Dendritic cell treated with granulocyte-macrophage colony-stimulating factor and Interleukin-4, amounts not matched to agents 40 ng/mL and 50 ng/mL, for 4 days (primary cell): Measurements from ENCODE around the gene FZD8.

Experiments
- H3K27ac Mint-ChIP-seq: one replicate; pipeline ENCODE4 v1.8.0; 2022; ENCODE audit warnings: mild to moderate bottlenecking, mixed read lengths
- H3K27me3 Mint-ChIP-seq: one replicate; pipeline ENCODE4 v1.8.0; 2022; ENCODE audit warnings: mild to moderate bottlenecking, mixed read lengths
- H3K36me3 Mint-ChIP-seq: one replicate; pipeline ENCODE4 v1.8.0; 2022; ENCODE audit warnings: low read depth, mixed read lengths
- H3K4me1 Mint-ChIP-seq: one replicate; pipeline ENCODE4 v1.8.0; 2022; ENCODE audit warnings: low read depth, mixed read lengths
- H3K4me3 Mint-ChIP-seq: one replicate; pipeline ENCODE4 v1.8.0; 2022; ENCODE audit warnings: mild to moderate bottlenecking, moderate library complexity, mixed read lengths
- H3K9me3 Mint-ChIP-seq: one replicate; pipeline ENCODE4 v1.8.0; 2022; ENCODE audit warnings: mixed read lengths
- intact Hi-C: fragments of 100-400 bp; cut with micrococcal nuclease; formaldehyde crosslinking; loops from one replicate; pipeline ENCODE4 v1.15.0; 2022

FZD8 gene

DNA sequence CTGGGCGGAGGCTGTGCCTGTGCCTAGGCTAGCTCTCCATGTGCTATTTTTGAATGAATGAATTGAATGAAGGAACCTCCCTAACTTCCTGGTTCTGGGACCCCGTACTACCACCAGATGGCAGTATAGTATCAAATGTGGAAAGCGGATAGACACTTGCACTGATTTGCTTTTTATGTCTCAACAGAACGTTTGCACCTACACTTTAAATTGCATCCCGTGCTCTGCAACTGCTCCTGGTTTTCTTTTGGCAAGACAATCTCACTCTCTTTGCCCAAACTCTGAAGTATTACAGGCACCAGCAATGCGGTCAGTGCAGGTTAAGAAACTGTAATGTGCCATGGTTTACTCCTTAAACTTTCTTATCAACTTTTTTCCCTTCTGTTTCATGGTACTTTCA is 6.5 kb downstream of the FZD8 start:
- Mint-ChIP-seq H3K27ac (no peak overlapping the region), H3K4me1 (peaks cover 12% of the 10 kb centered on the region), H3K4me3 (no peak overlapping the region), H3K36me3 (no peaks in the 10 kb centered on the region), H3K9me3 (no peaks in the 10 kb centered on the region), H3K27me3 (peaks cover 44% of the 10 kb centered on the region)
- intact Hi-C loops, result loop anchor here (5.0 kb wide), 3 partner anchors 1142 to 1862 kb away; no protein-coding TSS in a partner anchor

DNA sequence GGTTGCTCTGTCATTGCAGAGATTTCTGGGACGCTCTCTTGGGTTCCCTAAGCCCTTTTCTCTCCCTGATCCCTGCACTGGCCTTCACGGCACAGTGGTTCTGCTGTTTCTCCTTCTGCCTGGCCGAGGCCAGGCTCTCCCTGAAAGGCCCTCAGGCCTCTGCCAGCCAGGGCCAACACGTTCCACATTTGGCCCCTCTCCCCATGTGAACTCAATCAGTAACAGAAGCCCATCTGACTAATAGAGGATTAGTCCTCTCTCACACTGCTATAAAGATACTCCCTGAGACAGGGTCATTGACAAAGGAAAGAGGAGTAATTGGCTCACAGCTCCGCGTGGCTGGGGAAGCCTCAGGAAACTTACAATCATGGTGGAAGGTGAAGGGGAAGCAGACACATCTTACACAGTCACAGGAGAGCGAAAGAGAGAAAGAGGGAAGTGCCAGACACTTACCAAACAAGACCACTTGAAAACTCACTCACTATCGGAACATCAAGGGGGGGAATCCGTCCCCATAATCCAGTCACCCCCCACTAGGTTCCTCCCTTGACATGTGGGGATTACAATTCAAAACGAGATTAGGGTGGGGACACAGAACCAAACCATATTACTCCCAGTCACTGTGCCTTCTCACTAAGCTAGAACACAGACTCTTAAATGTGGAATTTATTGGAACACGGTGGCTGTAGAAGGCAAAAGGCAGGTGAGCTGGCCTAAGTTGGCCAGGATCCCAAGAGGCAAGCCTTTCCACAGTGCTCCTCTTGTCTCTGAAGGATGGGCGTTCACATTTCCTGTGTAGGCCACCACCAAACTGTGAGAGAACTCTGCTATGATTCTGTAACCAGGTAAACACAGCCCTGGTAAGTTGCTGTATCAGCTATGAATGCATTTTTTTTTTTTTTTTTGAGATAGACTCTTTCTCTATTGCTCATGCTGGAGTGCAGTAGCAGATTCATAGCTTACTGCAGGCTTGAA is 8.8 kb downstream of the FZD8 start:
- H3K9me3 Mint-ChIP-seq, result no peaks in the 10 kb centered on the region
- peaks cover 29% of the 10 kb centered on the region for H3K27me3 Mint-ChIP-seq
- intact Hi-C loops, result no loop called here
- no peaks in the 10 kb centered on the region for H3K4me1 Mint-ChIP-seq
- no peak overlapping the region for H3K4me3 Mint-ChIP-seq
- H3K27ac Mint-ChIP-seq, result no peak overlapping the region
- no peaks in the 10 kb centered on the region for H3K36me3 Mint-ChIP-seq

DNA sequence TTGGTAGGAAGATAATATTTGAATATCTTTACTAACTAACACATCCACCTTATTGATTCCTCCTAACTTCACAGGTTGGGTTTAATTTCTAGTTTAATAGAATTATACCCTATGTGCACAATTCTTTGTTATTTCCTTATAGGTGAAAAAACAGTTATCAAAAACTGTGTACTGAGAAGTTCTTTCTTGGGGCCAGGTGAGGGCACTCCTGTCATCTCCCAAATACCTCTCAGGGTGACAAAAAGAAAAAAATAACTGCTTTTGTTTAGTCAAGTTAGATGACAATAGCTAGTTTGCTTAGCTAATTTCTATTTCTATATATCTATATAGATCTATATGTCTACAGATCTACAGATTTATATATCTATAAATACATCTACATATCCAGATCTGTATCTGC is 10.1 kb downstream of the FZD8 start:
- no peaks in the 10 kb centered on the region for H3K9me3 Mint-ChIP-seq
- no peak overlapping the region for H3K27ac Mint-ChIP-seq
- H3K4me1 Mint-ChIP-seq, result no peaks in the 10 kb centered on the region
- H3K4me3 Mint-ChIP-seq, result no peak overlapping the region
- intact Hi-C loops, result no loop called here
- no peaks in the 10 kb centered on the region for H3K36me3 Mint-ChIP-seq
- peaks cover 17% of the 10 kb centered on the region for H3K27me3 Mint-ChIP-seq

DNA sequence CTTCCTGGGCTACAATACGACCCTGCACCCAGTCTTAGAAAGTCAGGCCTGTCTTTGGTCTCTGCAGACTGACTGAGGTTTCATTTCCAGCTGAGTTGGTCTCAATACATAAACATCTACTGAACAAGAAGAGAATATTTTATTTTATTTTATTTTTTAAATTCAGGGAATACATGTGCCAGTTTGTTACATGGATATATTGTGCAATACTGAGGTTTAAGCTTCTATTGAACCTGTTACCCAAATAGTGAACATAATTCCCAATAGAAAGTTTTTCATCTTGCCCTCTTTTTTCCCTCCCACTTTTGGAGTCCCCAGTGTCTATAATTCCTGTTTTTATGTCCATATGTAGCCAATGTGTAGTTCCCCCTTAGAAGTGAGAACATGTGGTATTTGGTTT is 10.7 kb downstream of the FZD8 start:
- intact Hi-C loops, result no loop called here
- no peak overlapping the region for H3K27ac Mint-ChIP-seq
- no peaks in the 10 kb centered on the region for H3K36me3 Mint-ChIP-seq
- H3K4me1 Mint-ChIP-seq, result no peaks in the 10 kb centered on the region
- no peaks in the 10 kb centered on the region for H3K9me3 Mint-ChIP-seq
- H3K27me3 Mint-ChIP-seq, result peaks cover 11% of the 10 kb centered on the region
- H3K4me3 Mint-ChIP-seq, result no peak overlapping the region

DNA sequence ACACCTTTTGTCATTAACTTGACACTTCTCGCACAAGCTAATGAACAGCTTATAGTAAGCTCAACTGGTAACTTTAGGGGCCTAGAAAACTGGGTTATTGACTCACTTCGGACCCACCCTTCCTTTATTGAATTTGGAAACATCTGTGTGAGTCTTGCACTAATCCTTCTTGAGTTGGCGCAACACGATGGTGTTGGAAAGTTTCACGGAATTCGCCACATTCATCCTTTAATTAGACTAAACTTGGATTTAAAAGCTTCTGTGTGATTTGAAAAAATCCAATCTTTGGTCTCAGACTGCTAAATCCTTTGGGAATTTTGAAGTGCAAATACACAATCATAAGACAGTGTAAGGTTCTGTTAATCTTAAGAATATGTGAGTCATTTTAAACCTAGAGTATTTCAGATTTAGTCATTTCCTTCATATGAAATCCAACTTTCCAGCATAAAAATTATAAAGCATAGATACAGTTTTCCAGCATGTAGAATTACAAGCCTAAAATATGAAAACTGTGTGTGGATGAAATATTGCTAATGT is 15.1 kb downstream of the FZD8 start:
- no peaks in the 10 kb centered on the region for H3K4me1 Mint-ChIP-seq
- H3K27me3 Mint-ChIP-seq, result no peaks in the 10 kb centered on the region
- H3K27ac Mint-ChIP-seq, result no peak overlapping the region
- H3K9me3 Mint-ChIP-seq, result no peaks in the 10 kb centered on the region
- no peak overlapping the region for H3K4me3 Mint-ChIP-seq
- intact Hi-C loops, result no loop called here
- H3K36me3 Mint-ChIP-seq, result no peaks in the 10 kb centered on the region

DNA sequence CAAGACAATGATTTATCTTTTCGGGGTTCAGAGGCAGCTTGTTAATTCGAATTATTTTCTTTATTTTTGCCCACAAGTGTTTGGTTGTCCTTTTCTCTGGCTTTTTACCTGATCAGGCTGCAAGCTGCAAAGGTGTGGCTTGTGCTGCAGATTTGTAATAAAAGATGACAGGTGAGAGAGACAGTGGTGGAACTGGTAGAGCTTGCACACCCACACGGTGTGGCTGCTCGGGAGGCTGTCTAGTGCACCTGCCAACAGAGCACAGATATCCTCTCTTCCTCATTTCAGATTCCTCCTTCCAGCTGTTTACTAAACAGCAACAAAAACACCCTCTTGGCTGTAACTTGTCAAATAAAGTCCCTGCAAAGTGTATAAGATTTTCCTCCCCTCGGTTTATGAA is 27.8 kb downstream of the FZD8 start:
- H3K4me3 Mint-ChIP-seq, result no peak overlapping the region
- intact Hi-C loops, result no loop called here
- no peak overlapping the region for H3K27ac Mint-ChIP-seq
- no peaks in the 10 kb centered on the region for H3K9me3 Mint-ChIP-seq
- H3K36me3 Mint-ChIP-seq, result no peaks in the 10 kb centered on the region
- H3K4me1 Mint-ChIP-seq, result no peaks in the 10 kb centered on the region
- H3K27me3 Mint-ChIP-seq, result peaks cover 27% of the 10 kb centered on the region

DNA sequence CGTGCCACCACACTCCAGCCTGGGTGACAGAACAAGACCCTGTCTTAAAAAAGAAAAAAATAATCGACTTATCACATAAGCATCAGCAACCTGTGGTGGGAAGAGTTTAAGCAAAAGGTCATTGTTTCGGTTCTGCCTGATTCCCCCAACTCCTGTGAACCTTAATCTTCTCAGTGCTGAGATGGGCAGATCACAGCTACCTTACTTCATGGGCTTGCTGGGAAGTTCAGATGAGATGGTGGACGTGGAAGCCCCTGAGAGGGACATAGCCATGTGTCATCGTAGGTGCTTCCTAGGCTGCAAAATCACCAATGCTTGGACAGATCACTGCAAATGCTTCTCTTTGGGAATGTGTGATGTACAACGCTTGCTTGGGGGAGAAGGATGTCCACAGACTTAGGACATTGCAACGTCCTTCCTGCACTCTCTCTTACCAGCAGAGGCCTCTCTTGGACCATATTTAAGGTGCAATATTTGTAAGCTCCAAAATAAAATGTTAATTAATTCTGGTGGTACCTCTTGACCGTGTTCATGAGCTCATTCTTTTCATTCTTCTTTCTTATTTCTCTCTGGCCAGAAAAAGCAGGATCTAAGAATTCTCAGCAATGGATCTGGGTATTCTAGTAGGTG is 28.4 kb downstream of the FZD8 start:
- H3K4me1 Mint-ChIP-seq, result no peaks in the 10 kb centered on the region
- H3K4me3 Mint-ChIP-seq, result no peak overlapping the region
- intact Hi-C loops, result no loop called here
- peaks cover 31% of the 10 kb centered on the region for H3K27me3 Mint-ChIP-seq
- no peaks in the 10 kb centered on the region for H3K36me3 Mint-ChIP-seq
- no peaks in the 10 kb centered on the region for H3K9me3 Mint-ChIP-seq
- H3K27ac Mint-ChIP-seq, result no peak overlapping the region

DNA sequence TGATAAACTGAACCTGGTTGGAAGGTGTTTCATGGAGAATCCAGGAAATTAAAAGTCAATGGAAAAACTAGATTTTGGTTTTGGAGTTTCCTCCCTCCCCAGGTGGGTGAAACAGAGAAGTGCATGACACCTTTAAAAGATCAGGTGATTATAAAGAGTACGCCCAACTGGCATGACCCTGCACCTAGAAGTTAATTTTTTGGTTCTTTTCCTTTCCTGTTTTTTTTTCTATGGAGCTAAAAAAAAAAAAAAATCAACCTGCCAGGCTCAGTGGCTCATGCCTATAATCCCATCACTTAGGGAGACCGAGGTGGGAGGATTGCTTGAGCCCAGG is 29.0 kb downstream of the FZD8 start:
- H3K36me3 Mint-ChIP-seq, result no peaks in the 10 kb centered on the region
- no peak overlapping the region for H3K27ac Mint-ChIP-seq
- H3K4me3 Mint-ChIP-seq, result no peak overlapping the region
- intact Hi-C loops, result no loop called here
- H3K4me1 Mint-ChIP-seq, result peaks cover under 1% of the 10 kb centered on the region
- H3K9me3 Mint-ChIP-seq, result no peaks in the 10 kb centered on the region
- peaks cover 36% of the 10 kb centered on the region for H3K27me3 Mint-ChIP-seq

DNA sequence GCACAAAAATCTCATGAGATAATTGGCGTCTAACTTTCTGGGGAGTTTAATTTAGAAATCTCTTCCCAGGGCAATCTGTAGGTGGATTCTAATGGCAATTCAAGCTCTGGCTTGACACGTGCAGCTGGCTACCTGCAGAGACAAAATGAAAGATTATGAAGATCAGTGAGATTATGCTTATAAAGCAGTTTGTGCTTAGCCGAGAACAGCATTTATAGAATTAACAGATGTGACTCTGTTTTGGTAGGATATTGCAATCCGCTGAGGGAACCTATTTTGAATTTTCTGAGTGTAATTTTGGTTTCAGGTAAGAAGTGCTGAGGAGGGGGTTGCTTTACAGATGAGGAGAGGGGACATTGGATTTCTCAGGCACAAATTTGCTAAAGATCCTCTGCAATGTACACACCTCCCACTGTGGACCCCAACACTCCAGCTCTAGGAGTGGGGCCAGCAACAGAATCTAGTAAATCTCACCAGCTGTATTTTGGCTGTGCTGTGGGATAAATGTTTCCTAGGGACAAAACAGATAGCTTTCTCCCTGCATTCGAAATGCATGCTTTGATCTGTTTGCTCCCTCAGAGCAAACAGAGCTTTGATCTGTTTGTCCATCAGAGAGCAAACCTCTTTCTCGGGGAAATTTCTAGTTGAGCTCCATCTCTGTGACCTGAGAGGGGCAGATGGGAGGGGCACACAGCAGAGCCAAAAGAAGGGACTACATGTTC is 29.6 kb downstream of the FZD8 start:
- peaks cover 41% of the 10 kb centered on the region for H3K27me3 Mint-ChIP-seq

DNA sequence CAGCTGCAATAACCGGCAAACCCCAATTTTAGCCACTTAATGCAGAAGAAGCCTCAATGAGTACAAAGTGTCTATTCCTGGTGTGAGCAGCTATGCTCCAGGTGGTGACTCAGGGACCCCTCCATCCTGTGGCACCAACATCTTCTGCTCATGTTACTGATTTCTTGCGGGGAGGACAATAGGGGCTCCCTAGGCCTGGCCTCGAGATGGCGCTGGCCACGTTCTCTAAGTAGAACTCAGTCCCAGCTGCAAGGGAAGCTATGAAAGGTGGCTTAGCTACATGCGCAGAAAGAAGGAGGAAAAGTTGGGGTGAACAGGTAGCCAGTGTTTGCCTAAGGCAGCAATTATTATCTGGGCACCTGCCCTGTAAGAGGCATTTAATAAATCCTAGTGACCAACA is 30.3 kb downstream of the FZD8 start:
- intact Hi-C loops, result no loop called here
- Mint-ChIP-seq H3K27me3 (peaks cover 48% of the 10 kb centered on the region), H3K27ac (no peak overlapping the region), H3K4me3 (no peak overlapping the region), H3K36me3 (no peaks in the 10 kb centered on the region), H3K4me1 (peaks cover 9% of the 10 kb centered on the region), H3K9me3 (no peaks in the 10 kb centered on the region)

More for the DNA sequence above, 29.6 kb downstream of the FZD8 start:
- H3K4me3 Mint-ChIP-seq, result no peak overlapping the region
- no peaks in the 10 kb centered on the region for H3K9me3 Mint-ChIP-seq
- intact Hi-C loops, result no loop called here
- H3K36me3 Mint-ChIP-seq, result no peaks in the 10 kb centered on the region
- H3K4me1 Mint-ChIP-seq, result peaks cover 6% of the 10 kb centered on the region
- no peak overlapping the region for H3K27ac Mint-ChIP-seq

DNA sequence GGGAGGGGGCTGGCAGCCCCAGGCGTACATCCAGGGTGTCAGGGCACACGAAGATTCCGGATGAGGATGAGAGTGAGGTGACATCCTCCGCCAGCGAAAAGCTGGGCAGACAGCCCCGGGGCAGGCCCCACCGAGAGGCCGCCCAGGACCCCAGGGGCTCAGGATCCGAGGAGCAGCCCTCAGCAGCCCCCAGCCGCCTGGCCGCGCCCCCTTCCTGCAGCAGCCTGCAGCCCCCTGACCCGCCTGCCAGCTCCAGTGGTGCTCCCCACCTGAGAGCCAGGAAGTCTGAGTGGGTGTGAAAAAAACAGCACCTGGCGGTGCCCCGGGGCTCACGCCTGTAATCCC is 33.8 kb downstream of the FZD8 start:
- peaks cover 59% of the 10 kb centered on the region for H3K27me3 Mint-ChIP-seq
- no peaks in the 10 kb centered on the region for H3K9me3 Mint-ChIP-seq
- intact Hi-C loops, result no loop called here
- H3K4me1 Mint-ChIP-seq, result peaks cover 9% of the 10 kb centered on the region
- H3K4me3 Mint-ChIP-seq, result no peak overlapping the region
- no peak overlapping the region for H3K27ac Mint-ChIP-seq
- H3K36me3 Mint-ChIP-seq, result no peaks in the 10 kb centered on the region

DNA sequence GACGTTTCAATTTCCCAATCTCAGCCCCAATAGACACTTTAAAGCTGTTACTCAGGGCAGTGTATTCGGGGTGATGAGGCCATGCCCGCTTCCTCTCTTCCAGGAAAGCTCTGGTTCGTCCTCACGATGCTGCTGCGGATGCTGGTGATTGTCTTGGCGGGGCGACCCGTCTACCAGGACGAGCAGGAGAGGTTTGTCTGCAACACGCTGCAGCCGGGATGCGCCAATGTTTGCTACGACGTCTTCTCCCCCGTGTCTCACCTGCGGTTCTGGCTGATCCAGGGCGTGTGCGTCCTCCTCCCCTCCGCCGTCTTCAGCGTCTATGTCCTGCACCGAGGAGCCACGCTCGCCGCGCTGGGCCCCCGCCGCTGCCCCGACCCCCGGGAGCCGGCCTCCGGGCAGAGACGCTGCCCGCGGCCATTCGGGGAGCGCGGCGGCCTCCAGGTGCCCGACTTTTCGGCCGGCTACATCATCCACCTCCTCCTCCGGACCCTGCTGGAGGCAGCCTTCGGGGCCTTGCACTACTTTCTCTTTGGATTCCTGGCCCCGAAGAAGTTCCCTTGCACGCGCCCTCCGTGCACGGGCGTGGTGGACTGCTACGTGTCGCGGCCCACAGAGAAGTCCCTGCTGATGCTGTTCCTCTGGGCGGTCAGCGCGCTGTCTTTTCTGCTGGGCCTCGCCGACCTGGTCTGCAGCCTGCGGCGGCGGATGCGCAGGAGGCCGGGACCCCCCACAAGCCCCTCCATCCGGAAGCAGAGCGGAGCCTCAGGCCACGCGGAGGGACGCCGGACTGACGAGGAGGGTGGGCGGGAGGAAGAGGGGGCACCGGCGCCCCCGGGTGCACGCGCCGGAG is 34.4 kb downstream of the FZD8 start:
- H3K9me3 Mint-ChIP-seq, result no peaks in the 10 kb centered on the region
- peak overlapping the region; percentile 70 for H3K4me3 Mint-ChIP-seq
- intact Hi-C loops, result no loop called here
- no peak overlapping the region for H3K27ac Mint-ChIP-seq
- peaks cover 9% of the 10 kb centered on the region for H3K4me1 Mint-ChIP-seq
- H3K36me3 Mint-ChIP-seq, result no peaks in the 10 kb centered on the region
- H3K27me3 Mint-ChIP-seq, result peaks cover 56% of the 10 kb centered on the region

DNA sequence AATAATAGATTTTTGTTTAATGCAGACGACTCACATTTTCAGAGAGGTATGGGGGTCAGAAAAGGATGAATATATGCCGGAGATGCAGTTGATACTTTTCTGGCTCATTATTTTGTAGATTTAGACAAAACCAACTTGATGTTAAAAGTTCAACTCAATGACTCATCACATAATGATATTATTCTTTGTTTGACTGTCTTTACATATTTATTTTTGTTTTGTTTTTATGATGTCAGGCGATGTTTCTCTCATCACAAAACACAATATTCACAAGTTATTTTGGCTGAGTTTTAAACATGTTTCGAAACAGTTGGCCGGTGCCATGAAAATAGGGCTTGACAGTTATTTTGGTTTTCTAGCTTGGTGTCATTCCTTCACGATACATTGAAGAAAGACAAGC is 35.7 kb downstream of the FZD8 start:
- no peaks in the 10 kb centered on the region for H3K9me3 Mint-ChIP-seq
- no peak overlapping the region for H3K27ac Mint-ChIP-seq
- H3K27me3 Mint-ChIP-seq, result peaks cover 53% of the 10 kb centered on the region
- intact Hi-C loops, result no loop called here
- H3K36me3 Mint-ChIP-seq, result no peaks in the 10 kb centered on the region
- H3K4me1 Mint-ChIP-seq, result peaks cover 9% of the 10 kb centered on the region
- no peak overlapping the region for H3K4me3 Mint-ChIP-seq
